ENCODE results near the gene AGPAT3. TPM values are rescaled to one million over a fixed set of nuclear protein-coding genes. Genes with fewer than 3 reads are reported as not detected.
A peak's percentile ranks its signal among the peaks of the same experiment; 100 is the strongest.

AGPAT3 gene
- total and polyA plus RNA-seq, 7 experiments from 2014 or later, result 11.4 to 121 (median 62.5) TPM

- H3K9me3 Mint-ChIP-seq, result peaks cover 0 to 2% (median 0%) of the 10 kb centered on the region in 11 donors
- H3K4me3 ChIP-seq (ENCODE audit: low read length), result no peak overlapping the region
- no peaks in the 10 kb centered on the region for H3K36me3 ChIP-seq (ENCODE audit: control insufficient read depth in 2 of 3, insufficient read depth in 3 of 3, low read length in 3 of 3)
- H3K36me3 Mint-ChIP-seq, result peaks cover 0 to 5% (median 0%) of the 10 kb centered on the region in 5 donors
- intact Hi-C loops (cut with micrococcal nuclease), result loop anchor here in 1 of 2 donors (10.0 kb wide), 1 partner anchor 917 kb away; no protein-coding TSS in a partner anchor
- POLR2A ChIA-PET, result interaction anchor here (1.4 to 2.2 kb wide), 4 partner anchors 10 to 325 kb away, joined by 3 to 9 read pairs (median 5); no protein-coding TSS in a partner anchor
- H3K27ac Mint-ChIP-seq, result peak overlapping the region in 8 of 9 donors; percentile 68 to 92 (median 84)
- H3K4me3 Mint-ChIP-seq, result peak overlapping the region in 8 of 10 donors; percentile 30 to 75 (median 50)
- CTCF ChIA-PET, result interaction anchor here (0.6 kb wide), 1 partner anchor 20 kb away, joined by 6 read pairs; no protein-coding TSS in a partner anchor
- ATAC-seq, result no peak
- H3K4me1 ChIP-seq (ENCODE audit: control insufficient read depth in 2 of 2, insufficient read depth in 2 of 2, low read length in 2 of 2), result peaks cover 63 to 66% of the 10 kb centered on the region in 2 donors
- no peak for DNase-seq
- H3K27ac ChIP-seq (ENCODE audit: low read depth, low read length), result peak overlapping the region; percentile 45
- H3K9me3 ChIP-seq (ENCODE audit: control insufficient read depth in 2 of 3, low read length in 3 of 3), result no peaks in the 10 kb centered on the region
- H3K27me3 ChIP-seq (ENCODE audit: control insufficient read depth in 2 of 2, insufficient read depth in 2 of 2, low read length in 2 of 2), result no peaks in the 10 kb centered on the region
- H3K27me3 Mint-ChIP-seq, result no peaks in the 10 kb centered on the region
- H3K4me1 Mint-ChIP-seq, result peaks cover 64 to 92% (median 83%) of the 10 kb centered on the region in 7 donors
These were observed 152.6 kb downstream of the AGPAT3 start for GRCh38 chr21:44017601-44018000.

GRCh38 chr21:44018127-44018526, 153.1 kb downstream of the AGPAT3 start:
- POLR2A ChIA-PET, result interaction anchor here (1.4 to 2.2 kb wide), 4 partner anchors 11 to 324 kb away, joined by 3 to 9 read pairs (median 5); no protein-coding TSS in a partner anchor

GRCh38 chr21:44018813-44019567, 154.0 kb downstream of the AGPAT3 start:
- DNase-seq (no peak), ATAC-seq (peak; percentile 34)
- Histone ChIP-seq H3K9me3 (ENCODE audit: control insufficient read depth in 2 of 3, low read length in 3 of 3) (no peaks in the 10 kb centered on the region), H3K27me3 (ENCODE audit: control insufficient read depth in 2 of 2, insufficient read depth in 2 of 2, low read length in 2 of 2) (no peaks in the 10 kb centered on the region), H3K4me3 (ENCODE audit: low read length) (peak overlapping the region; percentile 16), H3K27ac (ENCODE audit: low read depth, low read length) (peak overlapping the region; percentile 45), H3K4me1 (ENCODE audit: control insufficient read depth in 2 of 2, insufficient read depth in 2 of 2, low read length in 2 of 2) (peaks cover 69 to 72% of the 10 kb centered on the region in 2 donors), H3K36me3 (ENCODE audit: control insufficient read depth in 2 of 3, insufficient read depth in 3 of 3, low read length in 3 of 3) (peaks cover 0 to 3% (median 0%) of the 10 kb centered on the region in 3 experiments)
- Mint-ChIP-seq H3K36me3 (peaks cover 0 to 3% (median 0%) of the 10 kb centered on the region in 5 donors), H3K9me3 (no peaks in the 10 kb centered on the region), H3K27me3 (no peaks in the 10 kb centered on the region), H3K4me3 (peak overlapping the region; percentile 35 to 80 (median 66)), H3K4me1 (peaks cover 63 to 95% (median 81%) of the 10 kb centered on the region in 7 donors), H3K27ac (peak overlapping the region; percentile 65 to 92 (median 86))
- ChIA-PET POLR2A (interaction anchor here (1.4 to 2.3 kb wide), 4 partner anchors 8 to 66 kb away, joined by 4 to 9 read pairs (median 5); partner anchors contain the start of gene TRAPPC10), CTCF (interaction anchor here (0.6 to 0.7 kb wide), 2 partner anchors 43 to 49 kb away, joined by 6 read pairs; no protein-coding TSS in a partner anchor)
- intact Hi-C loops (cut with micrococcal nuclease), result loop anchor here in 1 of 2 donors (10.0 kb wide), 1 partner anchor 916 kb away; no protein-coding TSS in a partner anchor

More at GRCh38 chr21:44018127-44018526, 153.1 kb downstream of the AGPAT3 start:
- peak overlapping the region; percentile 45 for H3K27ac ChIP-seq (ENCODE audit: low read depth, low read length)
- DNase-seq, result no peak
- H3K27me3 ChIP-seq (ENCODE audit: control insufficient read depth in 2 of 2, insufficient read depth in 2 of 2, low read length in 2 of 2), result no peaks in the 10 kb centered on the region
- no peak overlapping the region for H3K4me3 ChIP-seq (ENCODE audit: low read length)
- H3K4me3 Mint-ChIP-seq, result peak overlapping the region in 9 of 10 donors; percentile 30 to 80 (median 51)
- intact Hi-C loops (cut with micrococcal nuclease), result loop anchor here in 1 of 2 donors (10.0 kb wide), 1 partner anchor 917 kb away; no protein-coding TSS in a partner anchor
- peaks cover 0 to under 1% (median 0%) of the 10 kb centered on the region in 3 experiments for H3K36me3 ChIP-seq (ENCODE audit: control insufficient read depth in 2 of 3, insufficient read depth in 3 of 3, low read length in 3 of 3)
- peak overlapping the region in 8 of 9 donors; percentile 68 to 92 (median 84) for H3K27ac Mint-ChIP-seq
- peaks cover 0 to 4% (median 0%) of the 10 kb centered on the region in 5 donors for H3K36me3 Mint-ChIP-seq
- CTCF ChIA-PET, result interaction anchor here (0.7 kb wide), 1 partner anchor 42 kb away, joined by 6 read pairs; no protein-coding TSS in a partner anchor
- H3K27me3 Mint-ChIP-seq, result no peaks in the 10 kb centered on the region
- ATAC-seq, result no peak
- peaks cover 68 to 96% (median 84%) of the 10 kb centered on the region in 7 donors for H3K4me1 Mint-ChIP-seq
- peaks cover 0 to 2% (median 0%) of the 10 kb centered on the region in 11 donors for H3K9me3 Mint-ChIP-seq
- H3K4me1 ChIP-seq (ENCODE audit: control insufficient read depth in 2 of 2, insufficient read depth in 2 of 2, low read length in 2 of 2), result peaks cover 66 to 68% of the 10 kb centered on the region in 2 donors
- no peaks in the 10 kb centered on the region for H3K9me3 ChIP-seq (ENCODE audit: control insufficient read depth in 2 of 3, low read length in 3 of 3)

GRCh38 chr21:44019568-44019958, 154.5 kb downstream of the AGPAT3 start:
- Histone ChIP-seq H3K27ac (ENCODE audit: low read depth, low read length) (peak overlapping the region; percentile 32), H3K4me1 (ENCODE audit: control insufficient read depth in 2 of 2, insufficient read depth in 2 of 2, low read length in 2 of 2) (peaks cover 69 to 71% of the 10 kb centered on the region in 2 donors), H3K9me3 (ENCODE audit: control insufficient read depth in 2 of 3, low read length in 3 of 3) (no peaks in the 10 kb centered on the region), H3K36me3 (ENCODE audit: control insufficient read depth in 2 of 3, insufficient read depth in 3 of 3, low read length in 3 of 3) (peaks cover 0 to 3% (median 0%) of the 10 kb centered on the region in 3 experiments), H3K27me3 (ENCODE audit: control insufficient read depth in 2 of 2, insufficient read depth in 2 of 2, low read length in 2 of 2) (no peaks in the 10 kb centered on the region), H3K4me3 (ENCODE audit: low read length) (peak overlapping the region; percentile 16)
- intact Hi-C loops (cut with micrococcal nuclease), result loop anchor here in 1 of 2 donors (10.0 kb wide), 1 partner anchor 915 kb away; no protein-coding TSS in a partner anchor
- POLR2A ChIA-PET, result interaction anchor here (2.0 to 2.3 kb wide), 3 partner anchors 8 to 65 kb away, joined by 4 to 9 read pairs (median 6); partner anchors contain the start of gene TRAPPC10
- H3K4me1 Mint-ChIP-seq, result peaks cover 61 to 95% (median 81%) of the 10 kb centered on the region in 7 donors
- DNase-seq (no peak), ATAC-seq (no peak)
- H3K27me3 Mint-ChIP-seq, result no peaks in the 10 kb centered on the region
- H3K36me3 Mint-ChIP-seq, result peaks cover 0 to 3% (median 0%) of the 10 kb centered on the region in 5 donors
- no peaks in the 10 kb centered on the region for H3K9me3 Mint-ChIP-seq
- H3K27ac Mint-ChIP-seq, result peak overlapping the region; percentile 65 to 92 (median 86)
- CTCF ChIA-PET, result interaction anchor here (0.6 kb wide), 1 partner anchor 49 kb away, joined by 6 read pairs; no protein-coding TSS in a partner anchor
- H3K4me3 Mint-ChIP-seq, result peak overlapping the region in 9 of 10 donors; percentile 15 to 80 (median 67)

GRCh38 chr21:44020551-44020950, 155.5 kb downstream of the AGPAT3 start:
- ChIA-PET CTCF (interaction anchor here (1.0 kb wide), 1 partner anchor 57 kb away, joined by 5 read pairs; no protein-coding TSS in a partner anchor), POLR2A (interaction anchor here (0.7 to 2.3 kb wide), 3 partner anchors 9 to 67 kb away, joined by 4 to 9 read pairs (median 6); partner anchors contain the start of gene TRAPPC10)
- Histone ChIP-seq H3K36me3 (ENCODE audit: control insufficient read depth in 2 of 3, insufficient read depth in 3 of 3, low read length in 3 of 3) (peaks cover 0 to 3% (median 0%) of the 10 kb centered on the region in 3 experiments), H3K4me3 (ENCODE audit: low read length) (no peak overlapping the region), H3K9me3 (ENCODE audit: control insufficient read depth in 2 of 3, low read length in 3 of 3) (no peaks in the 10 kb centered on the region), H3K4me1 (ENCODE audit: control insufficient read depth in 2 of 2, insufficient read depth in 2 of 2, low read length in 2 of 2) (peaks cover 70 to 71% of the 10 kb centered on the region in 2 donors), H3K27ac (ENCODE audit: low read depth, low read length) (peak overlapping the region; percentile 65), H3K27me3 (ENCODE audit: control insufficient read depth in 2 of 2, insufficient read depth in 2 of 2, low read length in 2 of 2) (no peaks in the 10 kb centered on the region)
- intact Hi-C loops (cut with micrococcal nuclease), result no loop called here
- DNase-seq, result no peak
- no peak for ATAC-seq
- H3K4me1 Mint-ChIP-seq, result peaks cover 64 to 95% (median 84%) of the 10 kb centered on the region in 7 donors
- peaks cover 0 to 3% (median 0%) of the 10 kb centered on the region in 5 donors for H3K36me3 Mint-ChIP-seq
- peak overlapping the region in 8 of 9 donors; percentile 70 to 96 (median 86) for H3K27ac Mint-ChIP-seq
- H3K4me3 Mint-ChIP-seq, result peak overlapping the region in 5 of 10 donors; percentile 25 to 65 (median 42)
- H3K9me3 Mint-ChIP-seq, result peaks cover 0 to under 1% (median 0%) of the 10 kb centered on the region in 11 donors
- no peaks in the 10 kb centered on the region for H3K27me3 Mint-ChIP-seq
